Thymus (tissue), 11 donors: Measurements from ENCODE around the gene NUDCD2. TPM values are rescaled to one million over a fixed set of nuclear protein-coding genes. Genes with fewer than 3 reads are reported as not detected.
A peak's percentile ranks its signal among the peaks of the same experiment; 100 is the strongest.

ENCODE experiments used
- DNase-seq, 9 donors: peaks; one replicate each; pipeline ENCODE4 v3.0.0-alpha.2; 2013; ENCODE audit warnings: low spot score in 9 of 9, low read depth in 6 of 9, missing footprints in 1 of 9
- H3K27ac ChIP-seq, 2 donors: one replicate each; pipeline ENCODE4 v1.5.1; 2013; ENCODE audit warnings: control low read depth in 1 of 2, low read depth in 1 of 2, low read length in 1 of 2, mild to moderate bottlenecking in 1 of 2, moderate library complexity in 1 of 2
- H3K27me3 ChIP-seq, 2 donors: one replicate each; pipeline ENCODE4 v1.5.1; 2013; ENCODE audit warnings: low read length in 1 of 2; ENCODE audit not compliant: control insufficient read depth in 2 of 2, insufficient read depth in 1 of 2
- H3K36me3 ChIP-seq, 2 donors: one replicate each; pipeline ENCODE4 v1.5.1; 2013; ENCODE audit warnings: low read length in 1 of 2, mild to moderate bottlenecking in 1 of 2, moderate library complexity in 1 of 2; ENCODE audit not compliant: control insufficient read depth in 2 of 2, insufficient read depth in 2 of 2
- H3K4me1 ChIP-seq, 2 donors: one replicate each; pipeline ENCODE4 v1.5.1; 2013; ENCODE audit warnings: low read length in 2 of 2; ENCODE audit not compliant: control insufficient read depth in 2 of 2, insufficient read depth in 2 of 2
- H3K4me3 ChIP-seq, 2 donors: one replicate each; pipeline ENCODE4 v1.5.1; 2013; ENCODE audit warnings: low read length in 2 of 2, control low read depth in 1 of 2, mild to moderate bottlenecking in 1 of 2
- H3K9me3 ChIP-seq, 2 donors: one replicate each; pipeline ENCODE4 v1.5.1; 2013; ENCODE audit warnings: low read length in 1 of 2, mild to moderate bottlenecking in 1 of 2; ENCODE audit not compliant: control insufficient read depth in 2 of 2, insufficient read depth in 1 of 2
- whole genome bisulfite sequencing: extraction: QIAGEN DNeasy Blood & Tissue Kit; methylation state at CpG from one replicate; pipeline ENCODE4 v1.1.7; 2013; 5-methylcytosine and 5-hydroxymethylcytosine counted together
- polyA plus RNA-seq: library from polyadenylated mRNA; stranded (reverse); fragments of 200-250 nt; gene quantifications from one replicate; pipeline ENCODE4 v1.2.3, GENCODE V29; 2013
- total RNA-seq: library from RNA; stranded (reverse); fragments of 120-200 nt; gene quantifications from one replicate; pipeline ENCODE4 v1.2.4, GENCODE V29; 2013
- donor health status: healthy.

NUDCD2 gene
- total and polyA plus RNA-seq, 2 donors, result 14.9 to 39.0 TPM

DNA sequence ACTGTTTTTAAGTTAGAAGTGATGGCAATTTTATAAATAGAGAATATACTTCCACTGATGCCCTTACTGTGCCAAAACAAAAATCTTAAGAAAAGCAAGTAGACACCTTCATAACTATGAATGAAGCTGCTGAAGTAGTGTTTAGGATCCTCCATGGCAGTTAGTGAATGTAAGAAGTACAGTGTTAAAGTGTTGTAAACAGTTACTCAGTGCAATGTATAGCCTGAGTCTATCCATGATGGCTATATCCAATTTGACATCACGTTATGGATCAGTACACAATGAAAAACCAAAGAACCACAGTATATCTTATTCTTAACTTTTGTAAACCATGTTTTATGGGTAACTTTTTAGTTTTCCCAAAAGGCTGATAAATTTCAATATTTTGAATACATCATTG is 15.4 kb downstream of the NUDCD2 start:
- no peak overlapping the region for H3K4me3 ChIP-seq
- WGBS, result 100% methylated on average over 1 of the region's 1 CpG
- peaks cover 2 to 55% of the 10 kb centered on the region in 2 donors for H3K36me3 ChIP-seq
- H3K27ac ChIP-seq, result no peak overlapping the region
- no peaks in the 10 kb centered on the region for H3K27me3 ChIP-seq
- H3K9me3 ChIP-seq, result no peaks in the 10 kb centered on the region
- H3K4me1 ChIP-seq, result no peaks in the 10 kb centered on the region
- no peak for DNase-seq

DNA sequence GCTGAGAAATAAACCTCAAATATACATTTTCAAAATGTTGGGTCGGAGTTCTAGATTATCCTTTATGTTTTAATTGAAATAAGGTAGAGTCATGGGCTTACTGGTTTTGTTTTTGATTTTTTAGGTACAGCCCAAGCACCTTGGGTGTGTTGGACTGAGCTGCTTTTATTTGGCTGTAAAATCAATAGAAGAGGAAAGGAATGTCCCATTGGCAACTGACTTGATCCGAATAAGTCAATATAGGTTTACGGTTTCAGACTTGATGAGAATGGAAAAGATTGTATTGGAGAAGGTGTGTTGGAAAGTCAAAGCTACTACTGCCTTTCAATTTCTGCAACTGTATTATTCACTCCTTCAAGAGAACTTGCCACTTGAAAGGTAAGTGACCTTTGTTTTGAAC is 18.9 kb downstream of the NUDCD2 start:
- WGBS, result 99% methylated on average over 3 of the region's 3 CpGs
- no peak overlapping the region for H3K27ac ChIP-seq
- peaks cover 0 to 7% of the 10 kb centered on the region in 2 donors for H3K4me1 ChIP-seq
- no peak for DNase-seq
- H3K27me3 ChIP-seq, result no peaks in the 10 kb centered on the region
- no peaks in the 10 kb centered on the region for H3K9me3 ChIP-seq
- H3K4me3 ChIP-seq, result no peak overlapping the region
- peaks cover 2 to 38% of the 10 kb centered on the region in 2 donors for H3K36me3 ChIP-seq

DNA sequence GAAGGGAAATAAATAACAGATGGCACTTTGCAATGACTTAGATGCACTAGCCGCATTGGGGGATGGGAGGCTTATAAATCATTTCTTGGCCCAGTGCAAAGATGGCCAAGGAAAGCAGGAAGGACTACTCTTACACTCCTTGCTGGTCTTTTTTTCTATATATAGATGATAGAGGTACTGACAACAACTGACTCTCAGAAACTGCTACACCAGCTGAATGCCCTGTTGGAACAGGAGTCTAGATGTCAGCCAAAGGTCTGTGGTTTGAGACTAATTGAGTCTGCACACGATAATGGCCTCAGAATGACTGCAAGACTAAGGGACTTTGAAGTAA is 20.8 kb downstream of the NUDCD2 start:
- Histone ChIP-seq H3K36me3 (peaks cover 0 to 26% of the 10 kb centered on the region in 2 donors), H3K9me3 (no peaks in the 10 kb centered on the region), H3K4me3 (no peak overlapping the region), H3K27me3 (no peaks in the 10 kb centered on the region), H3K27ac (no peak overlapping the region), H3K4me1 (peaks cover 0 to 7% of the 10 kb centered on the region in 2 donors)
- no peak for DNase-seq
- 67% methylated on average over 2 of the region's 2 CpGs for WGBS

DNA sequence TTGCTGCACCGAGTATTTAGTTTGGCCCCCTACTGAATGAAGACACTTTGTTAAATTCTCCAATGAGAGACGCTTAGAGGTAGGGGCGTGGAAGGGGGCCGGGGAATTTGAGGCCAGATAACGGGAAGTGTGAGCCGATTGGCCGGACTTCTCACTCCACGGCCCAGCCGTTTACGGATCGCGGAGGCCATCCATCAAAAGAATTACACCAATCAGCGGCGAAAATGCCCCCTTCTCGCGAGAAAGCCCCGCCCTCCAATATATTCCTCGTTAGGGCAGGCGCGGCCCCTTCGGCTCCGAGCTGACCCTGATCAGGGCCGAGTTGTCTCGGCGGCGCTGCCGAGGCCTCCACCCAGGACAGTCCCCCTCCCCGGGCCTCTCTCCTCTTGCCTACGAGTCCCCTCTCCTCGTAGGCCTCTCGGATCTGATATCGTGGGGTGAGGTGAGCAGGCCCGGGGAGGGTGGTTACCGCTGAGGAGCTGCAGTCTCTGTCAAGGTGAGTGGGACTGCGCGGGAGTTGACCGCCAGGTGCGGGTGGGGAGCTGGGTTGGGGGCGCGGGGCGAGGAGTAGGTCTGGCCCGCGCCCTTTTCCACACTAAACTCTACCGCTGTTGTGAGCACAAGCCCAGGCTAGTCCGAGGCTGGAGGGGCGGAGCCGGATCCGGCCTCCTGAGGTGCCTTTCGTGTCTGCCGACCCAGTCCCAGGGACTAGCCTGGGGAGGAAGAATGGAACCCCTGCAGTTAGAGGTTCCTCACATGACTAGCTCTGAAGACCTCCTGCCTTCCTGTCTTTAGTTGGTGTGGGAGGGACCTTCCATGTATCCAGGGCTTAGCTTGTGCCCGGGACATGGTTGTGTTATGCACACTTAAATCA is 22.4 kb downstream of the NUDCD2 start, which contains the start of gene CCNG1:
CCNG1 (plus strand) TSS at position 287 of the 874 bp plus-strand sequence. CDS start 1,662 bp downstream, outside the sequence.
- peaks cover 0 to 17% of the 10 kb centered on the region in 2 donors for H3K36me3 ChIP-seq
- H3K27ac ChIP-seq, result peak within 1 kb of the TSS; percentile 81 to 85
- WGBS, result under 1% methylated on average over 51 of the region's 51 CpGs
- no peaks in the 10 kb centered on the region for H3K9me3 ChIP-seq
- peaks cover 0 to 7% of the 10 kb centered on the region in 2 donors for H3K4me1 ChIP-seq
- no peaks in the 10 kb centered on the region for H3K27me3 ChIP-seq
- peak within 1 kb of the TSS; percentile 83 to 88 for H3K4me3 ChIP-seq
- DNase-seq, result peak; percentile 72 to 95 (median 87)

DNA sequence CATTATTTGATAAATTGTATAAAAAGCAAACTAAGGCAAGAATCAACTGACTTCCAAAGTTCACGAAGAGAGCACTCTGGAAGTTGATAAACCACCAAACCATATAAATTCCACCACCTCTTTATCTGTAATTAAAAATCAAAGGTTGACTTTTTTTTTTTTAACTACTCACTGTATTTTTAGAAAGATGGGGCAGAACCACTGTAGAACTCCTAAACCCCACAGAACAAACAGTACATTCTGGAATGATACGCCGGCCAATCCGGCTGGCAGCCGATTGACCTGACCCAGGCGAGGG is 22.9 kb downstream of the NUDCD2 start:
- Histone ChIP-seq H3K4me3 (peak overlapping the region; percentile 83 to 88), H3K36me3 (peaks cover 0 to 11% of the 10 kb centered on the region in 2 donors), H3K4me1 (peaks cover 0 to 7% of the 10 kb centered on the region in 2 donors), H3K27ac (peak overlapping the region; percentile 78 to 81), H3K9me3 (no peaks in the 10 kb centered on the region), H3K27me3 (no peaks in the 10 kb centered on the region)
- 1% methylated on average over 6 of the region's 6 CpGs for WGBS
- DNase-seq, result no peak

DNA sequence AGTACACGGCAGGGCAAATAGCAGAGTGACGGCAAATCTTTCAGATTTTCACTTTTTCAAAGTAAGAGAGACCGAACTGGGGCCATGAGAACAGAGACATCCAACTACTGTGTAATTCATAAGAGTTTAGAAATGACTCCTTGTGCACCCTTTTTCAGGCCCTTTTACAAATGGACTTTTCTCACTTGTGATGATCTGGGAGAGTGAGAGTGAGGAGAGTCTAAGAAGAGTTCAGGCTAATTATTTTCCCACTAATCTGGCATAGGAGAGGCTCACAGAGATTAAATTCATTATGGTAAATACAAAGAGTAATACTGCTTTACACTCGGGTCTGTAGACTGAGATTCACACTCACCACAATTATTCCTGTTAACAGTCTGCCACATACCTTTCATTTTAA is 23.4 kb downstream of the NUDCD2 start:
- no peaks in the 10 kb centered on the region for H3K27me3 ChIP-seq
- WGBS, result 87% methylated on average over 4 of the region's 4 CpGs
- H3K4me3 ChIP-seq, result peak overlapping the region; percentile 83 to 88
- no peaks in the 10 kb centered on the region for H3K9me3 ChIP-seq
- H3K4me1 ChIP-seq, result peaks cover 0 to 7% of the 10 kb centered on the region in 2 donors
- DNase-seq, result peak in 1 of 9 donors; percentile 5
- H3K27ac ChIP-seq, result no peak overlapping the region
- peaks cover 0 to 7% of the 10 kb centered on the region in 2 donors for H3K36me3 ChIP-seq

DNA sequence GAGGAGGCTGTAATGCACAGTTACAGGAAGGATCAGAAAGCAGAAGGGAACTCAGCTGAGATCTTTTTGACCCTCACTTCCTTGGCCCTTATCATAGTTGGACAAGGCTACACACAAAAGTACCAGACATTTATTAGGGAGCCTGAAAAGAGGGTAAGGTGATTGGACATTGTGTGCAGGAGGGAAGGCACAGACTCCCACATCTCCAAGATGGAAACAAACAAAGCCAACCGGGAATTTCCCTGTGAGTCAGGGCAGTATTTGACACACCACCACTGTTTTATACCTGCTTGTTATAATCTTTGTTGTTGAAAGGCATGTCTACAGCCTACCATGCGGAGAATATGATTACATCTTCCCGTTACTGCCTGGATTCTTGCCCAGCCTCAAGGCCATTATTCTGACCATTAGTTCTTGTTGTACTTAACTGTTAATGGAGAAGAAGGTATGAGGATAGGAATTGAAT is 25.5 kb downstream of the NUDCD2 start:
- WGBS, result 94% methylated on average over 3 of the region's 3 CpGs
- Histone ChIP-seq H3K4me3 (no peak overlapping the region), H3K4me1 (peaks cover 0 to 7% of the 10 kb centered on the region in 2 donors), H3K27me3 (no peaks in the 10 kb centered on the region), H3K27ac (no peak overlapping the region), H3K36me3 (no peaks in the 10 kb centered on the region), H3K9me3 (no peaks in the 10 kb centered on the region)
- DNase-seq, result no peak

DNA sequence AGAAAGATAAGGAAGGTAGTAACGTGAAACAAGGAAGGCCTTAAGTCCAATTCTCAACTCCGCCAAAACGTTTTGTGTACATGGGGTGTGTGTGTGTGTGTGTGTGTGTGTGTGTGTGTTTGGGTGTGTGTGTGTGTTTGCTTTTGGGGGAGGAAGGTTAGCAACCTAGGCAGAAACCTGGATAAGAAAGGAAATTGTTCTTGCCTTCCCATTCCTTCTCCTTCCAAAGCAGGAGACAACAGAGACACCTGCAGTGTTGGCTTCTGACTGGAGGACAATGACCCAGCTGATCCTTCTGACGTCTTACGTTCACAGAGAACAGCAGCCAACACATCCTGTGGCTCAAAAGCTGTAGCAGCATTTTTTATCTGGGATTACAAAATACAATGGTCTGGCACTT is 26.6 kb downstream of the NUDCD2 start:
- 81% methylated on average over 5 of the region's 5 CpGs for WGBS
- Histone ChIP-seq H3K9me3 (no peaks in the 10 kb centered on the region), H3K36me3 (no peaks in the 10 kb centered on the region), H3K27ac (no peak overlapping the region), H3K4me1 (peaks cover 0 to 7% of the 10 kb centered on the region in 2 donors), H3K4me3 (no peak overlapping the region), H3K27me3 (no peaks in the 10 kb centered on the region)
- DNase-seq, result no peak

DNA sequence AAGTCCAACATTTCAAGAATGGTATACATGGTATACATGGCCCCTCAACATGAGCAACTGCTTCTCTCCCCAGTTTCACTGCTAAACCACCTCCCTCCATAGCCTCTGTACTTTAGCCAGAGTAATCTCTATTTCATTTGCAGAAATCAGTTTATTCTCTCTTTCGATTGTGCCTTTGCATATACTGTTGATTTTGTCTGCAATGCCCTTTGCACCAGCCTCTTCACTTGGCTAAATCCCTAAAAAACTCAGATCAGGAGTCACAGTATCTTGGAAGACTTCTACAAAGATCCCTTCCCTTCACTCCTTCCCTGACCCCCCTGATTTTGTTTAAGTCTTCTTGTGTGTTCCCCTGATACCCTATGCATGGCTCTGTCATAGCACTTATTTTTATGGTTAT is 27.4 kb downstream of the NUDCD2 start:
- H3K4me1 ChIP-seq, result peaks cover 0 to 5% of the 10 kb centered on the region in 2 donors
- no peaks in the 10 kb centered on the region for H3K36me3 ChIP-seq
- H3K9me3 ChIP-seq, result no peaks in the 10 kb centered on the region
- no peak overlapping the region for H3K4me3 ChIP-seq
- DNase-seq, result no peak
- H3K27me3 ChIP-seq, result no peaks in the 10 kb centered on the region
- 96% methylated on average over 1 of the region's 1 CpG for WGBS
- no peak overlapping the region for H3K27ac ChIP-seq
